Left ventricle myocardium superior (tissue), 1 donor: ENCODE measurements around the gene ASMTL. TPM values are rescaled to one million over a fixed set of nuclear protein-coding genes. Genes with fewer than 3 reads are reported as not detected.
"Not testable (repeated sequence)": the region's sequence is repeated elsewhere in the genome, so short reads cannot be mapped to it uniquely, and the experiment has no call there.

Experiments
- ATAC-seq: fragments of 200-7000 bp; cut with Tn5 transposase; one replicate; pipeline ENCODE4 v1.9.1; 2020; ENCODE audit warnings: mild to moderate bottlenecking, moderate library complexity
- DNase-seq: peaks from one replicate; pipeline ENCODE4 v3.0.0-alpha.2; 2020
- intact Hi-C: fragments of 100-400 bp; cut with micrococcal nuclease; formaldehyde crosslinking; loops from one replicate; pipeline ENCODE4 v1.11.0; 2022
- total RNA-seq: library from RNA; stranded (reverse); fragmentation: NEBNext Ultra II Directional; extraction: Animal tissue kit (Norgen Biotek cat#: 25700); gene quantifications from one replicate; pipeline ENCODE4 v1.2.1, GENCODE V29; 2021
- donor health status: DM: no; HTN: yes; CAD: no; lungs with severe emphysema.

The ASMTL gene
- total RNA-seq, 1 donor from 2014 or later: 34.3 TPM

- DNase-seq (no peak), ATAC-seq (no peak)
- intact Hi-C loops: no loop called here
Observed at GRCh38 chrX:1484638-1485019, 31.9 kb upstream of the ASMTL start.

DNA sequence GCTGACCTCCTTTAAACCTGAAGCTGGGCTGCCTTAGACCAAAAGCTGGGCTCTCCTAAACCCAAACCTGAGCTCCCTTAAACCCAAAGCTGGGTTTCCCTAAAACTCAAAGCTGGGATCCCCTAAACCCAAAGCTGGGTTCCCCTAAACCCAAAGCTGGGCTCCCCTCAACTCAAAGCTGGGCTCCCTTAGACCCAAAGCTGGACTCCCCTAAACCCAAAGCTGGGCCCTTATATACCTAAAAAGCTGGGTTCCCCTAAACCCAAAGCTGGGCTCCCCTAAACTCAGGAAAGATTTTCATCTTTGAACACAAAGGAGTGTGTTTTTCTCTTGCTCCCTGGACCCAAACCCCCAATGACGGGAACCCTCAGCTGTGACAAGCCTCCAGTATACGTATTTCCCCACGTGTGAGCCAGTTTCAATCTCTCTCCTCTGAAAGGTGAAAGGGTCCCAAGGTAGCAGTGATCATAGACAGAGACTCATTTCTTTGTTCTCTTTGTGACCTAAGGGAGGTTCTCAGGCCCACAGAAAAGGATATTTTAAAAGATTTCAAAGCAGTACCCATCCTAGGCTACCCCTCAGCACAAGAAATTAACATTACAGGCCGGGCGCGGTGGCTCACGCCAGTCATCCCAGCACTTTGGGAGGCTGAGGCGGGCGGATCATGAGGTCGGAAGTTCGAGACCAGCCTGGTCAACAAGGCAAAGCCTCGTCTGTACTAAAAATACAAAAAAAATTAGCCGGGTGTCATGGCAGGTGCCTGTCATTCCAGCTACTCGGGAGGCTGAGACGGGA, 31.3 kb upstream of the ASMTL start:
- no peak for DNase-seq
- intact Hi-C loops: no loop called here
- ATAC-seq: no peak

DNA sequence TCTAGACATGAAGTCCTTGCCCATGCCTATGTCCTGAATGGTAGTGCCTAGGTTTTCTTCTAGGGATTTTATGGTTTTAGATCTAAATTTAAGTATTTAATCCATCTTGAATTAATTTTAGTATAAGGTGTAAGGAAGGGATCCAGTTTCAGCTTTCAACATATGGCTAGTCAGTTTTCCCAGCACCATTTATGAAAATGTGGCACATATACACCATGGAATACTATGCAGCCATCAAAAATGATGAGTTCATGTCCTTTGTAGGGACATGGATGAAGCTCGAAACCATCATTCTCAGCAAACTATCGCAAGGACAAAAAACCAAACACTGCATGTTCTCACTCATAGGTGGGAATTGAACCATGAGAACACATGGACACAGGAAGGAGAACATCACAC, 29.8 kb upstream of the ASMTL start:
- DNase-seq, intact Hi-C loops, ATAC-seq: not testable (repeated sequence)

DNA sequence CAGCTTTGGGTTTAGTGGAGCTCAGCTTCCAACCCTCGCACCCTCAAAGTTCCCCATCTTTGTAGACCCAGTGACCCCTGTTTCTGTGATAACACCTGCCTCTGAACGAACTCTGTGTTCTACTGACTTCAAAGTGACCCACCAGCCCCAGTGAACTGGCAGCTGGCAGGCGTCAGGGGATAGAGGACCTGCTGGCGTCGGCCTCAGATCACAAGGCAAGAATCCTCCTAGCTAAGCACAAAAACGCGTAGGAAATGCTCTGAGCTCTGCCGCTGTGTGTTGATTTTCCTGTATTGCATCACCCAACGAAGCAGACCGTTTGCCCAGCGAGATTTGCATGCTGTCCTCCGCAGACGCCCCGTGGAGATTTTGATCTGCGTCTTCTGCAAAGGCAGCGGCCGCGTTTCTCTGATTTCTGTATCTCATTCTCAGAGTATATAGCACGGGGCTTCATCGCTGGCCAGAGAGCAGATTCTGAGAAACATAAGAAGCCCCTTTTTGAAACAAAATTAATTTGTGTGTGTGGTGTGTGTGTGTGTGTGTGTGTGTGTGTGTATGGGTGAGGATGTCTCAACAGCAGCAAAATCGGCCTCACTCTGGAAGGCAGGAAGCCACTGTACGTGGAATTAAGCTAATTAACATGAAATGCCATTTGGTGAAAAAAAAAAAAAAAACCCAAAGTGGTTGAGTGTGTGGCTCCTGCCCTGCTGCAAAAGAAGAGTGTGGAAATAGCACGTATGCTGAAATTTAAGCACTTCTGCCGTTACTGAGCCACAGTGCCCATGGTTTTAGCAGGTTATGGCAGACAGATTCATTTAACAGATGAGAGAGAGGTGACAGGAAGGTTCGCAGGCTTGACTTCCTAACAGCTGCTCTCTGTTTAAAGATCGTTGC, 29.2 kb upstream of the ASMTL start:
- ATAC-seq (peak; percentile 83), DNase-seq (peak; percentile 56)
- intact Hi-C loops: no loop called here

DNA sequence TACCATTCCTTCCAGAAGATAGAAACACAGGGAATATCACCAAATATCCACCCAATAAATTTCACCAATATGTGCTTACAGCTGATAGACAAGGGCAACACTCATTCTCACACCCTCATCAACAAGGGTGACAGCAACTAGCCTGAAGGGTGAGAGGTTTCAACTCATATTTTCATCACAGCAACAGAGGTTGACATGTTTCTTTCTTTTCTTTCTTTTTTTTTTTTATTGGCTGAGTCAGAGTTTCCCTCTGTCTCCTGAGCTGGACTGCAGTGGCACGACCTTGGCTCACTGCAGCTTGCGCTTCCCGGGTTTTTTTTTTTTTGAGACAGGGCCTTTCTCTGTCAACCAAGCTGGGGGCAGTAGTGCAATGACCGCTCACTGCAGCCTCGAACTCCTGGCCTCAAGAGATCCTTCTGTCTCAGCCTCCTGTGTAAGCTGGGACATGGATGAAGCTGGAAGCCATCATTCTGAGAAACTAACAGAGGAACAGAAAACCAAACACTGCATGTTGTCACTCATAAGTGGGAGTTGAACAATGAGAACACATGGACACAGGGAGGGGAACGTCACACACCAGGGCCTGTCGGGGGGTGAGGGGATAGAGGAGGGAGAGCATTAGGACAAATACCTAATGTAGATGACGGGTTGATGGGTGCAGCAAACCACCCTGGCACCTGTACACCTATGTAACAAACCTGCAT, 27.5 kb upstream of the ASMTL start:
- no peak for ATAC-seq
- no peak for DNase-seq
- intact Hi-C loops: no loop called here

- no peak for ATAC-seq
- intact Hi-C loops: no loop called here
- no peak for DNase-seq
Observed at GRCh38 chrX:1477801-1478458, 25.2 kb upstream of the ASMTL start.

- DNase-seq (no peak), ATAC-seq (no peak)
- intact Hi-C loops: no loop called here
Observed at GRCh38 chrX:1477229-1477628, 24.5 kb upstream of the ASMTL start.

DNA sequence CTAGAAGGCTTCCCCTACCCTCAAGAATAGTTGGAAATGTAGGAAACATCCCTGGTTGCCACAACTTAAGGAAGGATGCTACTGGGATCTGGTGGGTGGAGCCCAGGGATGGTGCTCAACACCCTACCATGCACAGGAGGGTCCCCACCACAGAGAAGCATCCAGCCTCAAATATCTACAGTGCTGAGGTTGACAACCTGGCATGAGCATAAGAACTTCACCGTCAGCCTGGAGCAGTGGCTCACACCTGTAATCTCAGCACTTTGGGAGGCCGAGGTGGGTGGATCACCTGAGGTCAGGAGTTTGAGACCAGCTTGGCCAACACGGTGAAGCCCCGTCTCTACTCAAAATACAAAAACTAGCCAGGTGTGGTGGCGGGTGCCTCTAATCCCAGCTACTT, 24.0 kb upstream of the ASMTL start:
- intact Hi-C loops: no loop called here
- DNase-seq: no peak
- ATAC-seq: no peak

DNA sequence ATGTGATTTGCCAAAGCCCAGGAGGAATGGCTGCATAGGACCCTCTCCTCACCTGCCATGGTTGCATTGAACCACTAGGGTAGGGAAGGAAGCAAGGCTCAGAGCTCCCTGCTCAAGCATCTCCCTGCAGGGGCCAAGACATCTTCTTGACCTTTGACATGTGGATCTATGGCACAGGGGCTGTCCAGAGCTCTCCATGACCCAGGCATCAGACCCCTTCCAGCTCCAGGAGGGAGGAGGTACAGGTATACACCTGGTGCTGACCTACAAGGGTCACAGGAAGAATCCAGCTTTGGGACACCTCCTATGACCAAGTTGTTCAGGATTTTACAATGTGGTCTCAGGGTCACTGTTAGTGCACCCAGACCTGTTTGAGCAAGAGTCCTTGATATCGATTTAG, 23.2 kb upstream of the ASMTL start:
- intact Hi-C loops: no loop called here
- ATAC-seq: no peak
- DNase-seq: no peak

GRCh38 chrX:1475481-1475880, 22.8 kb upstream of the ASMTL start:
- intact Hi-C loops: no loop called here
- ATAC-seq (no peak), DNase-seq (no peak)

DNA sequence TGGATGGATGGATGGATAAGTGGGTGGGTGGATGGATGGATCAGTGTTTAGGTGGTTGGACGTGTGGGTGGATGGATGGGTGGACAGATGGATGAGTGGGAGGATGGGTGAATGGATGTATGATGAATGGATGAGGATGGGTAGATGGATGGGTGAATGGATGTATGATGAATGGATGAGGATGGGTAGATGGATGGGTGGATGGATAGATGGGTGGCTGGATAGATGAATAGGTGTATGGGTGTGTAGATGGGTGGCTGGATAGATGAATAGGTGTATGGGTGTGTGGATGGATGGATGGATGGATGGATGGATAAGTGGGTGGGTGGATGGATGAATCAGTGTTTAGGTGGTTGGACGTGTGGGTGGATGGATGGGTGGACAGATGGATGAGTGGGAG, 21.9 kb upstream of the ASMTL start:
- intact Hi-C loops, ATAC-seq, DNase-seq: not testable (repeated sequence)

DNA sequence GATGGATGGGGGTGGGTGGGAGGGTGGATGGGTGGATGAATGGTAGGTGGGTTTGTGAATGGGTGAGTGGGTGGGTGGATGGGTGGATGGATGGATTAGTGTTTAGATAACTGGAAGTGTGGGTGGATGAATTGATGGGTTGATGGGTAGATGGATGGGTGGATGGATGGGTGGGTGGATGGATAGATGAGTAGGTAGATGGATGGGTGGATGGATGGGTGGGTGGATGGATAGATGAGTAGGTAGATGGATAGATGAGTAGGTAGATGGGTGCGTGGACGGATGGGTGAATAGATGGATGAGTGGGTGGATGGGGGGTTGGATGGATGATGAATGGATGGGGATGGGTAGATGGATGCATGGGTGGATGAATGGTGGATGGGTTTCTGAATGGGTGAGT, 20.3 kb upstream of the ASMTL start:
- ATAC-seq: no peak
- no peak for DNase-seq
- intact Hi-C loops: no loop called here

DNA sequence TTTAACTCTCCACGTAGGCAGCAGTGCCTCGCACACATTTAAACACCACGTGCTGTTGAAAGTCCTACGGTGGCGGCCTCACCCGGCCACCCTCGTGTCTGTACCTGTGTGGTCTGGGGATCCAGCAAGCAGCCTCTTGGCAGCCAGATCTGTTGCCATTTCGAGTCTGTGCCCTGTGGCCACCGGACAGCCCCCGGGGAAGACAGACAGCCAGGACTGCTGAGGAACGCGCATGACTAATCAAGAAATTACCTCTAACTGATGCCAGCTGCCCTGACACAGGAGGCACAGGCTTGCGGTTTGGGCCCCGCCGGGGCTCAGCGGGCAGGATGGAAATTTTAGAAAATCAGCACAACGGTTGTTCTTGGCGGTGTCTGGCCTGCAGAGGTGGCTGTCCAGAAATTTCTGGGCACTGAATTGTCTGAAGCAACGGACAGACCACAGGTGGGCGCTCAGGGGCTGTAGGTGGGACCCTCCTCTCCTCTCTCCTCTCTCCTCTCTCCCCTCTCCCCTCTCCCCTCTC, 15.6 kb upstream of the ASMTL start:
- DNase-seq (no peak), ATAC-seq (no peak)
- intact Hi-C loops: no loop called here

- ATAC-seq (no peak), DNase-seq (no peak)
- intact Hi-C loops: no loop called here
Observed at GRCh38 chrX:1466971-1467561, 14.4 kb upstream of the ASMTL start.

GRCh38 chrX:1466232-1466661, 13.5 kb upstream of the ASMTL start:
- DNase-seq (no peak), ATAC-seq (no peak)
- intact Hi-C loops: no loop called here

DNA sequence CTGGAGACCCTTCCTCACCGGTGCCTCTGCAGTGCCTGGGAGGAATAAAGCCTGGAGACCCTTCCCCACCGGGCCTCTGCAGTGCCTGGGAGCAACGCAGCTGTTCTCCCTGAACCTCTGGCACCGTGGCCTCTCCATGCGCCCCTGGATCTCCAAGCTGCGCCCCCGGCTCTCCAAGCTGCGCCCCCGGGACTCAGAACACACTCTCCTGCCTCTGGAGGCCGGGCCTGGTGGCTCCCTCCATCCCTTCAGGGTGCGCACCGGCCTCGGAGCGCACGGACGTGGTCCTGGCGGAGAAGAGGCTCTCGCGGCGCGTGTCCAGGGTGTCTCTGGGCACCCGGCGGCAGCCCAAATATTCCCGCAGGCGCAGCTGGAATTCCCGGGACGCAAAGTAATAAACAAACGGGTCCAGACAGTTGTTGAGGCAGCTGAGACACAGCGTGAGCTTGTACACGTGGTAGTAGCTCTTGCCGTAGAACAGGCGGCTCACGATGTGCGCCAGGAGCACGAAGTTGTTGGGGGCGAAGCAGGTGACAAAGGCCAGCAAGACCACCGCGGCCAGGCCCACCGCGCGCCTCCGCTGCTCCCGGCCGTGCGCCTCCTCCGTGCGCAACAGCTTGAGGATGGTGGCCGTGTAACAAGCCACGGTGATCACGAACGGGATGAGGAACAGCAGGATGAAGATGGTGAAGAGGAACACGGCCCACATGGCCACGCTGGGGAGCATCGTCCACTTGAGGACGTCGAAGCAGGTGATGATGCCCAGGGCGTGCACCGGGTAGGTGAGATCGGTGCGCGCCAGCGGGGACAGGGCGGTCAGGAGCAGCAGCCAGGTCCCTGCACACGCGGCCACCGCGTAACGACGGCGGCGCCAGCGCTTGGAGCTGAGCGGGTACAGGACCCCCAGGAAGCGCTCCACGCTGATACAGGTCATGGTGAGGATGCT, 12.8 kb upstream of the ASMTL start:
- no peak for DNase-seq
- intact Hi-C loops: no loop called here
- ATAC-seq: no peak

DNA sequence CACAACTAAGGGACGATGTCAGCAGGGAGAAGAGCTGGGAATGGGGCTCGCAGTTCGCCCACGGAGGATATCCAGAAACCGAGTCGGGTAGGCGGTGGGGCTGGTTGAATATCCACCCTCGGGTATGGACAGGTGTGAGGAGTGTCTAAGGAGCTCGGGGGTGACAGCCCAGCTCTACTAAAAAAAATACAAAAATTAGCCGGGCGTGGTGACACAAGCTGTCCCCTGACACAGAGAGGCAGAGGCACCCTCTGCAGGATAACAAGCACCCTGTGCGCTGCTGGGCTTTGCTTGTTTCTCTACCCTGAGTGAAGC, 12.2 kb upstream of the ASMTL start:
- DNase-seq (no peak), ATAC-seq (no peak)
- intact Hi-C loops: no loop called here
